Hematopoietic multipotent progenitor cell treated with erythropoietin and hydrocortisone succinate and interleukin-3 and kit ligand, for 4 days (in vitro differentiated cells): ENCODE measurements around the gene UBA1.

Experiments used
- DNase-seq: peaks from one replicate; pipeline ENCODE4 v3.0.0-alpha.2; 2015

UBA1 gene

GRCh38 chrX:47215291-47215900, 21.8 kb downstream of the UBA1 start:
- no peak for DNase-seq

DNA sequence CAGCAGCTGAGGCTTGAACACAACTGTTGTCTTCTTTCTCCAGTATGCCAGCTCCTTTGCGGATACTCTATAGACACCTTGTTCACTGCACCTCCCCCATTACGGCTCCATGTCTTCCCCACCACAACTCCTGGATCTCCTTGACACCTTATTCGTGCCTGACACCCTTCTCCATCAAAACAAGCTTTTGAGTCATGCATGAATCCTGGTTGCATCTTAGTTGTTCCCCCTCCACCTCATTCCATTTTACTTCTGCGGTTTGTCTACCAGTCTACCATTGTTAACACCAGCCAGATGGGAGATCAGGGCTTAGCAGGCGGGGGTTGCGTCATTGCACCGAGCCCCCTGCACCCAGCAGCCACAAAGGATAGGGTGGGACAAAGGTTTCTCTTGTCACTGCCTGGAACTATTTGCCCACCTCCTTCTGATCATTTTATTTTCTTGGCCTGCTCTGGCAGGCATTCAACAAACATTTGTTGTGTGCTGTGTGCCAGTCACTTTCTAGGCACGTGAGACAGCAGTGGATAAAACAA, 22.8 kb downstream of the UBA1 start:
- DNase-seq, result no peak

GRCh38 chrX:47217121-47217851, 23.7 kb downstream of the UBA1 start:
- peak; percentile 40 for DNase-seq

- peak; percentile 98 for DNase-seq
Measured at GRCh38 chrX:47217852-47218279, 24.2 kb downstream of the UBA1 start.

GRCh38 chrX:47218280-47218919, 24.8 kb downstream of the UBA1 start, which contains the start of gene CDK16:
TSS of gene CDK16 (plus strand) at chrX:47218681. CDS start at chrX:47223558, 4,877 bp downstream.
- DNase-seq, result peak; percentile 85

DNA sequence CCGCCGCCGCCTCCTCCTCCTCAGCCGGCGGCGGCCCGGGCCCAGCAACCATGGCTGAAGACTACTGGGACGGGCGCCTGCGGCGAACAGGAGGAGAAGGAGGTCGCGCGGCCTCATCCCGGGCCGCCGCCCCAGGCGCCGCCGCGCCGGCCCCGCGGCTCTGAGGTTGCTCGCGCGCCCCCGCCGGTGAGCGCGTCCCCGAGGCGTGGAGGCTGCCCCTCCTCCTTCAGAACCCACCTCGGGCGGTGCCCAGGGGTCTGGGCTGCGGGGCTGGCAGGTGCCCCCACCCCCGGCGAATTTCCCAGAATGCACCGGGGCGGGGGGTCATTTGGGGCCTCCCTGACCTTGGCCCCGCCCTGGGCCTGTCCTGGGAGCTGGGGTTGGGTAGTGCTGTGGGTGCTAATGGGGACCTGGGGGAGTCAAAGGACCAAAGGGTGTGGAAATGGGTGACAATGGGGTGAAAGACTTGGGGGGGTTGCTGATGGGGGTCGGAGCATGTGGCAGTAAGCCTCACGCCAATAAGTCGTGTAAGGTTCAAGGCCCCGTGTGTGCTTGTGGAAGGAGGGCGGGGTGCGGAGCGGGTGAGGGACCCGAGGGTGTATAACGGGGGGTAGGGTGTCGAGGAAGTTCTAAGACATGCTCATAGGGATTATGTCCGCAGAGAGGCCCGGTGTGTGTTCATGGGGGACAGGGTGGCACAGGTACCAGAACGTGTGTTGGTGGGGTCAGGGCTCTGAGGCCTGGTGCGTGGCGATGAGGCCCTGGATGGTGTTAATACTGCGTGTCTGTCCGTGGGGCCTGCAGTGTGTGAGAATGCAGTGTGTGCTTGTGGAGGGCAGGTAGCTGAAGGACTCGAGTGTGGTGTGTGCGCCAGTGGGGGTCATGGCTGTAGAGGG, 25.5 kb downstream of the UBA1 start:
- DNase-seq, result peak; percentile 66

DNA sequence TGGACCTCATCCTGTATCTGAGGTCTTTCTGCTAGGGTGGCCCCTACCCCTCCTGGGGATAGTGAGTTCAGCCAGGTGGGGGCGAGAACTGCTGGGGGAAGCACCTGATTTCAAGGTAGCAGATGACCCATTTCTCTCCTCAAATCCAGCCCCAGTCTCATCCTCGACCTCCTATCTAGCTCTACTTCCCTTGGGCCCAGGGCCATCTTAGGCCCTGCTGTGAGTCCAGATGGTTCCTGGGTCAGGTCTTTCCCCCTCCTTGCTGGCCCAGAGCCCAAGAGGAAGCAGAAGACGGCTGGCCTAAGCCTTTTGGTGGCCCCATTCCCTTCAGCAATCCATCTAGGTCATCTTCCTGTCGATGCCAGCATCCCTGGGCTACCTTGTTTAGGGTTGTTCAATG, 28.1 kb downstream of the UBA1 start:
- no peak for DNase-seq

DNA sequence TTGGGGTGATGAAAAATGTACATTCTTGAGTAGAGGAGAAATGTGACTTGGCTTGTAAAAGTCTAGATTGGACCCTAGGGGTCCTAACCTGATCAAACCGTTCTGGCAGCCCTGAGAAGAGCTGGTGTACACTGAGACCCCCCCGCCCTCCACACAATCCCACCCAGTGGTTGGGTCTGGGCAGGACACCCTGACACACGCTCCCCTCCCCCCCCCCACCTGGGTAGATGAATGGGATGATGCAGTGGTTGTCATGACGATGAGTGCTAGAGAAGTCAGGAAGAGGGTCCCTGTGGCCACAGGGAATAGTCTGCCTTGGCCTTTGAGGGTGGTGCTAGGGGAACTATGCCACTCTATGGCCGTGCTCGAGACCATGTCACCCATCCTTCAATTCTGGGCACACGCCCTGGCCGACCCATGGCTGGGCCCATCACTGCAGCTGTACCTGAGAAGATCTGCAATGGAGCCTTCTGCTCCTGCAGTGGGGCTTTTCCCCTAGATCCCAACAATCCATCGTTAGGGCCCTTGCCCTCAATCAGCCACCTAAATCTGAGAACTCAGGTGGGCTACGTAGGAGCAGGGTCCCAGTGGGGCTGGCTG, 29.2 kb downstream of the UBA1 start:
- DNase-seq, result no peak

- DNase-seq, result no peak
Measured at GRCh38 chrX:47223476-47224250, 30.0 kb downstream of the UBA1 start.

GRCh38 chrX:47224266-47224895, 30.8 kb downstream of the UBA1 start:
- DNase-seq, result no peak

GRCh38 chrX:47224896-47225290, 31.3 kb downstream of the UBA1 start:
- no peak for DNase-seq

DNA sequence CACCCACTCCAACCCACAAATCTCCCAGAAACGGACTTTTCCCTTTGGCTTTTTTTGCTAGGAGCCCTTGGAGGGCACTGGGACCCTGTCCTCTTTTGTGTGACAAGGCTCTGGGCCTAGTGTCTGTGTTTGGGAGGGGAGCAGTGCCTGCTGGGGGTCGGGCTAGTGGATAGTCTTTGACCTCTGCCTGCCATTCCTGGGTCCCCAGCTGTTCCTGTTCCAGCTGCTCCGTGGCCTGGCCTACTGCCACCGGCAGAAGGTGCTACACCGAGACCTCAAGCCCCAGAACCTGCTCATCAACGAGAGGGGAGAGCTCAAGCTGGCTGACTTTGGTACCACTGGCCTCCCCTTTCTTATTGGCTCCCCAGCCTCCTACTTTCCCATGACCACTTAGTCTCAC, 32.4 kb downstream of the UBA1 start:
- no peak for DNase-seq

DNA sequence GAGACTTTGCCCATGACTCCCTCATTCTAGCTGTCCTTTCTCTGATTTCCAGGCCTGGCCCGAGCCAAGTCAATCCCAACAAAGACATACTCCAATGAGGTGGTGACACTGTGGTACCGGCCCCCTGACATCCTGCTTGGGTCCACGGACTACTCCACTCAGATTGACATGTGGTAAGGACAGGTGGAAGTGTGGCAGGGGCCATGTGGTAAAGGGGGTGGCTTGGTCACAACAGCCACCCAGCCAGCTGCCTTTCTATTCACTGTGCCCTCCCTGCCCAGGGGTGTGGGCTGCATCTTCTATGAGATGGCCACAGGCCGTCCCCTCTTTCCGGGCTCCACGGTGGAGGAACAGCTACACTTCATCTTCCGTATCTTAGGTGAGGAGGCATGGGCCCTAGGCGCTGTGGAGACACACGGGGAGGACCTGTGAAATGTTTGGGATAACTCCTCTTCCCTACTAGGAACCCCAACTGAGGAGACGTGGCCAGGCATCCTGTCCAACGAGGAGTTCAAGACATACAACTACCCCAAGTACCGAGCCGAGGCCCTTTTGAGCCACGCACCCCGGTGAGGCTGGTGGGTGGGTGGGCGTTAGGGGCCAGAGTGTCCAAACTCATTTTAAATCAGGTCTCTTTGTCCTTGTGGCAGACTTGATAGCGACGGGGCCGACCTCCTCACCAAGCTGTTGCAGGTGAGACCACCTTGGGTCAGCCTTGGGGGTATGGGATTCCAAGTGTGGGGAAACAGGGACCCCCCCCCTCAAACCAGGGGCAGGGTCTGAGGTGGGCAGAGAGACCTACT, 33.1 kb downstream of the UBA1 start:
- DNase-seq, result no peak

- DNase-seq, result no peak
Measured at GRCh38 chrX:47227334-47227583, 33.6 kb downstream of the UBA1 start.

GRCh38 chrX:47228550-47229270, 35.1 kb downstream of the UBA1 start:
- DNase-seq, result no peak

DNA sequence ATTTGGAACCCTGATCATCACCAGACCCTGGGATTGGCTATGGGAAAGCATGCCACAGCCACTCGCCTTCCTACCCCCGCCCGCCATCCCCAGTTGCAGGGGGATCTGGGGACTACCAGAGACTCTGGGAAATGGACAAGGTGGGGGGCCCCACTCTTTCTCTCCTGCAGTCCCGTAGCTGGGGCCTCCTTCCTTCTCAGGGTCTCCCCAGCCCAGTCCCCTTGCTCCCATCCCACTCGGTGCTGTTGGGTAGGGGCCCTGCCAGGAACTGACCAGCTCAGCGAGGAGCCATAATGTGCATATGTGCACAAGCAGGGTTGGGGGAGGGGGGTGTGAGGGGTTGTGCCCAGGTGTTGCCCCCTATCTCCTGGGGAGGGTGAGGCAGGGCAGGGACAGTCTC, 35.8 kb downstream of the UBA1 start:
- no peak for DNase-seq

GRCh38 chrX:47230136-47230868, 36.7 kb downstream of the UBA1 start:
- DNase-seq, result no peak

- DNase-seq, result no peak
Measured at GRCh38 chrX:47231167-47231566, 37.5 kb downstream of the UBA1 start.

DNA sequence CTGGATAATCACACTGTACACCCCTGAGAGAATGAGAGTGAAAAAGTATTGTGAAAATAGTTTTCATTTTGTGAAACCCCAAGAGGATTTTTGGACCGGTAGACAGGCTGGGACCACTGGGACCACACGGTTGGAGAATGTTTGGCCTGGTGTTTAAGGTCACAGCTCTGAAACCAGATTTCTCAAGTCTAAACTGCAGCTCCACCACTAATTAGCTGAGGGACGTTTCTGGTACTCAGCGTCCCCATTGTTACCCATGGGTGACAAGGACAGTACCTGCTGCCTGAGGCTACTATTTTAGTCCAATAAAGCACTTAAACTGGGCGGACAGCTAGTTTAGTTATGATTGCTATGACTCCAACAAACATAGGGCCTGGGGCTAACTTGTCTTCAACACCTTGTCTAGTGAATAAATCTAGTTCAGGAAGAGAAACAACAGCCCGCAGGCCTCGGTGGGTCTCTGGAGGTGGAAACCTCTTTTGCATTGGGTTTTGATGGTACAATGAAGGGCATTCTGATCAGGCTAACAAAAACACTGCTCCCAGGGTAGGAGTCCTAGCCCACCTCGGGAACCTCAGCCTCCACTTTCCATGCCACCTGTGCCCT, 38.7 kb downstream of the UBA1 start:
- no peak for DNase-seq
